Endothelial cell of hepatic sinusoid (primary cell): ENCODE results near the gene PALLD.

Experiments used
- in situ Hi-C: cut with HindIII; loops from 2 replicates; pipeline ENCODE4 v1.10.0; 2017; ENCODE audit warnings: low sequenced_read_pairs

PALLD gene

GRCh38 chr4:168741281-168742173 lies 244.7 kb downstream of the PALLD start:
- in situ Hi-C loops: no loop called here

- in situ Hi-C loops: no loop called here
These were observed 246.3 kb downstream of the PALLD start for GRCh38 chr4:168743131-168743530.

DNA sequence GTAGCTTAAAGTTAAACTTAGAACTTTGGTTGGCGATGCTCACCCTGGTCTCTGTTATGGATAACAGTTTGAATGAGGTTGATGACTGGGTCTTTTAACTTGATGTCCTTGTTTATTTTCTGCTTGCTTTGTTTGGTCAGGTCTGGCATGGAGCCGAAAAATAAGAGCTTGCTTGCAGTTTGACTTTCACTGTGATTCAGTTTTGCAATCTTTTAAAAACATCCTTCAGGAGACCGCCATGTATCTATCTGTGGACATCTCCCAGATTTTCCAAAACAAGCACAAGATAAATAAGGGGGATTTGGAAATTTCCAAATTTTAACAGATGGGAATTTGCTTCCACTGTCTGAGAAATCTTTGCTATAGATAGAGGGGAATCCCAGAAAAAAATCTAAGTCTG lies 246.7 kb downstream of the PALLD start:
- in situ Hi-C loops: no loop called here

GRCh38 chr4:168744021-168744420 lies 247.2 kb downstream of the PALLD start:
- in situ Hi-C loops: no loop called here

GRCh38 chr4:168748807-168749206 lies 252.0 kb downstream of the PALLD start:
- in situ Hi-C loops: no loop called here

GRCh38 chr4:168751263-168752225 lies 254.7 kb downstream of the PALLD start:
- in situ Hi-C loops: no loop called here

DNA sequence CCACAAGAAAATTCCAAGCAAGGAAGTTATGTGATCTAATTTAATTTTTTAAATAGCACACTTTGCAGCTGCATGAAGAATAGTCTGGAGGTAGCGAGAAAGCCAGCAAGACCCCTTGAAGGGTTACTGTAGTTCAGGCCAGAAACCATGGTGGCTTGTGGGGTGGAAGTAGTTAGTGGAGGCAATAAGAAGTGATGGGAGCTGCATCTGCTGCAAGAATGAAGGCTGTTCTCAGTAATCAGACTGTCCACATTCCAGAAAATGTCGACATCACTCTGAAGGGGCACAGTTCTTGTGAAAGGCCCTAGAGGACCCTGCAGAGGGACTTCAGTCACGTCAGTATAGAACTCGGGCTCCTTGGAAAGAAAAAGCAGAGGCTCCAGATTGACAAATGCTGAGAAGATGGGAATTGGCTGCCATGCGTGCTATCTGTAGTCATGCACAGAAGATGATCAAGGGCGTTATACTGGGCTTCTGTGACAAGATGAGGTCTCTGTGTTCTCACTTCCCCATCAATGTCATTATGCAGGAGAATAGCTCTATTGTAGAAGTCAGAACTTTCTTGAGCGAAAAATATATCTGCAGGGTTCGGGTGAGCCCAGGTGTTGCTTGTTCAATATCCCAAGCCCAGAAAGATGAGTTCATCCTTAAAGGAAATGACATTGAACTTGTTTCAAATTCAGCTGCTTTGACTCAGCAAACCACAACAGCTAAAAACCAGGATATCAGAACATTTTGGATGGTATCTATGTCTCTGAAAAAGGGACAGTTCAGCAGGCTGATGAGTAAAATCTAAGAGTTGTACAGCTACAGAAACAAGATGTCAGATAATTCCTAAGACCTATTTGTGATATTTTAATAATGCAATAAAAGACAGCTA lies 259.0 kb downstream of the PALLD start:
- in situ Hi-C loops: no loop called here

DNA sequence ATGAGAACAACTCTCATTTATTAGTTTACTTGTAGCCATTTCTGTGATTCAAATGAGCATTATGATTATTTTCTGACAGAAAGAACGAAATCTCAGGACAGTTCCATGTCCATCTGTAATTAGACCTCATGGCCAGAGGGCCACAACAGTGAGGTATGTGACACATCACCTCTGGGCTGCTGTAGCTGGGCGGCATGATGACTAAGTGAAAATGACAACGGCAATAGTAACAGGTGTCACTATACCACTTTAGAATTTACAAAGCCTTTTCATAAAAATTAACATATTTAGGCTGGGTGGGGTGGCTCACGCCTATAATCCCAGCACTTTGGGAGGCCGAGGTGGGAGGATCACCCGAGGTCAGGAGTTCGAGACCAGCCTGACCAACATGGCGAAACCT lies 260.6 kb downstream of the PALLD start:
- in situ Hi-C loops: no loop called here

- in situ Hi-C loops: no loop called here
These were observed 261.6 kb downstream of the PALLD start for GRCh38 chr4:168758351-168758876.

DNA sequence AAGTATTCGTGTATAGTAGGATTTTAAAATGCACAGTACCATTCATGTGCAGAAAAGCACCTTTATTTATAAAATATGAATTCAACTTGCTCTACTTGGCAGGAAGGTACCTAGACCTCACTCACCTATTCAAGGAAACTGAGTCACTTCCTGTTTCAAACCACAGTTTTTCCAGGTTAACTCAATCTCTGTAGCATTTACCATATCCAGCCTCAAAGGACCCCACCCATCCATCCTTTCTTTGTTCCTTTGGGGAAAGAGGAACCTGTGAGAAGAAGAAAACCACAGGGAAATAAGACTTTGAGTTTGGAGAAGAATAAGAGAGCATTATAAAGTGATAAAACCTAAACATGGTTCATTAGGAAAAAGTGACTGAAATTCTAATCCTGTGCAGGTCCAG lies 262.5 kb downstream of the PALLD start:
- in situ Hi-C loops: no loop called here

- in situ Hi-C loops: no loop called here
These were observed 263.2 kb downstream of the PALLD start for GRCh38 chr4:168759959-168760527.

GRCh38 chr4:168761066-168761465 lies 264.2 kb downstream of the PALLD start:
- in situ Hi-C loops: no loop called here

- in situ Hi-C loops: no loop called here
These were observed 268.5 kb downstream of the PALLD start for GRCh38 chr4:168765322-168765721.

DNA sequence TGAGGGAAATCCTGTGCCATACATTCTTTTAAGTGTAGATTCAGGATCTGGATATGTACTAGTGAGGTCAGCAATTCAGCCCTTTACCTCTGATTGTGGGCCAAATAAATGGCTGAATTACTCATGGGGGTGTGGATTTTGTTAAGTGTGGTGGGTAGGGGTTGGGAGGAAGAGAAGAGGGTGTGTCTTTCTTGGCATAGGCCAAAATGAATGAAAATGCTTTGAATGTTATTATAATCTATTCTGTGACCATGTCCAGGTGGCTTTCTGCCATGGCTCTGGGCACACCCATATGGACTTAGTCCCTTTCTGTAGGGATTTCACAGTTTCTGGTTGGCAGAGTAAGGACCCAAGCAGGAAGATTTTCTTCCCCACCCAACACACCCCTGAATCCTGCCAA lies 268.9 kb downstream of the PALLD start:
- in situ Hi-C loops: no loop called here

DNA sequence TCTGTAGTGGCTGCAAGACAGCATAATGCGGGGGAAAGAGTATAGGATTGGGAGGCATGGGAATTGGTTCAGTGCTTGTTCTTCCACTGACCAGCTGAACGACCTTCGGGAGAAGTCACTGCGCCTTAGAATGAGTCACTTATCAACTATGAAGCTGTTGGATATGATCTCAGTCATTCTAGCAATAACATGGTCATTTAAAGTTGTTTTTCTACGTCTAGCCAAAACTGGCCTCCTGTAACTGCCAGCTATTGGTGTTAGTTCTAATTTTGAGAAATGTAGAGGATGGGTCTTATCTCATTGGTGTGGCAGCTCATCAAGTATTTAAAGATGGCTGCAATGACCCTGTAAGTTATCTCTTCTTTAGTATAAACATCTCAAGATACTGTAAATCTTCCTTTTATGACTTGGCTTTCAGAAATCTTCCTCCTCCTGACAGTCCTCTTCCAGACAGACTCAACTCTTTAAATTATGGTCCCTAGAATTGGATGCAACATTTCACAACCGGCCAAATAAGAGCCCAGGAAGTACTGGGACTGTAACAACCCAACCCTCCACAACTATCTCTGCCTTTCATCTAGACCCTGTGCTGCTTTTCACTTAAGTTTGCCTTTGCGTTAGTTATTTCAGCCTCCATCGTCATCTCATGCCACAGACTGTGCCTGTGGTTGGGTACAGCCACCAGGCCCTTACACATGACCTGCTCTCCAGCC lies 269.9 kb downstream of the PALLD start:
- in situ Hi-C loops: no loop called here

DNA sequence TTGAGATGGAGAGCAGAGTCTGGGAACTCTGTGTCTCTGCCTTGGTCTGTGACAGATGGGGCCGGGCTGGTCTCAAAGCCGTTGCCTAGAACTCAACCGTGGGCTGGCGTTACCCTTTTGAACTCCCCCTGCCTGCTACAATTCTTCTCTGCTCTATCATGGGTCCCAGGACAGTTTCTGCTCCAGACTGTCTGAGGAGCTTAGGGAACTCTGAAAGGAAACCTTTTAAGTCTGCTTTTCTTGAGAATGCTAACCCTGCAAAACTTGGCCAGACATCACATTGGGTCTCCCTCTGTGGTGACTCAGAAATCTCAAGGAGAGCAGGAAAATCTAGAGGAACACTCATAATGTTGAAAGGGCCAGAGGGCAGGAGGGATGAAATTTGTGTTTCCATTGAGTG lies 272.6 kb downstream of the PALLD start:
- in situ Hi-C loops: no loop called here

- in situ Hi-C loops: no loop called here
These were observed 273.0 kb downstream of the PALLD start for GRCh38 chr4:168769837-168770236.

DNA sequence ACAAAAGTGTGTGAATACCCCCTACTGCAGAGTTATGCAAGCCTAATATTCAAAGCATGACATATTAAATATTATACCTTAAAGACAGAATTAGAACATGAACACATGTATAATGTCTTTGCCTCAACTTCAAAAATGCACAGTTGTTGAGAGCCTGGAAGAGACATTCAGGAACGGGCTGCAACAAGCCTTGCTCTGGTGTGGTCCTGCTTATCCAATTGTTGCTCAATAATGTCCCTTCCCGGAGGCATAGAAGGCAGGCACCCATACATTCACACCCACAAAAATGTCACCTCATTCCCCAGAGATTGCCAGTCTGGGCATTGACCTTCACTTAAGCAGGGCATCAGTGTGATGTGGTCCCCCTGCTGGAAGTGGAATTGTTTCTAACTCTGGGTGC lies 274.4 kb downstream of the PALLD start:
- in situ Hi-C loops: no loop called here

- in situ Hi-C loops: no loop called here
These were observed 276.7 kb downstream of the PALLD start for GRCh38 chr4:168773388-168774195.
